MM.1S (cell line): Measurements from ENCODE around the gene GJD2.

Experiments
- CTCF ChIP-seq: fragments of 300-600 bp; sonication (generic); IDR thresholded peaks from 2 replicates; pipeline ENCODE4 v1.5.1; 2016; ENCODE audit warnings: antibody characterized with exemption, low read length, mixed read lengths
- EZH2 ChIP-seq: fragments of 300-600 bp; sonication (generic); optimal IDR thresholded peaks from 2 replicates; pipeline ENCODE3; 2017; ENCODE audit warnings: low read depth, mild to moderate bottlenecking, antibody characterized with exemption, low read length, mixed read lengths
- EZH2phosphoT487 ChIP-seq: fragments of 300-600 bp; sonication (generic); IDR thresholded peaks from 2 replicates; pipeline ENCODE4 v1.6.1; 2018; ENCODE audit warnings: antibody characterized with exemption, low read length

- no peak for TF ChIP-seq CTCF
- no peak for TF ChIP-seq EZH2phosphoT487
- TF ChIP-seq EZH2: no peak
Observed at GRCh38 chr15:34719695-34720094, 35.1 kb downstream of the GJD2 start.
